ENCODE results near the gene LSMEM2. TPM values are rescaled to one million over a fixed set of nuclear protein-coding genes. Genes with fewer than 3 reads are reported as not detected.

The LSMEM2 gene
- total RNA-seq (under 1 TPM in 1 of 2 experiments, not detected in 1; 0.22 TPM), total RNA-seq (0 to 0.22 (median 0) reads per million in 172 experiments)
- 0.08 TPM for polyA plus RNA-seq (2013, experiment 1 of 2)
- polyA plus RNA-seq (2013, experiment 2 of 2), result 0.82 TPM

DNA sequence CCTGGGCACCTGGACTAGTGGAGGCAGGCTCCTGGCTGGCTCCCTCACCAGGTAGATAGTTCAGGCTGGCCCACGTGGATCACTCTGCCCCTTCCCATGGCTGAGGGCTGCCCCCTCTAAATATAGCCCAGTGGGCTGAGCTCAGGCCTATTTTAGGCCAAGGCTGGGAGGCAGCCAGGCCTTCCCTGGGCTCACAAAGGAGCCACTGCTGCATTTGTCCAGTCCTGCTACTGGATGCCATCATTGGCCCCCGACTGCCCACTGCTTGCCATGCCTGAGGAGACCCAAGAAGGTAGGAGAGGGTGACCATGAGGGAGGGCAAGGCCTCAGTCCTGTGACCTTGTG, at the start of gene LSMEM2:
LSMEM2 (plus strand) TSS at position 208 of the 345 bp plus-strand sequence; CDS start at position 235, 27 bp downstream.
- no peaks in the 10 kb centered on the region for H3K36me3 ChIP-seq (ENCODE audit: insufficient read depth, low read length)
- ChIA-PET POLR2A (no interaction called here), CTCF (no interaction called here)
- Mint-ChIP-seq H3K4me1 (ENCODE audit: low read depth) (peaks cover 19% of the 10 kb centered on the region), H3K9me3 (no peaks in the 10 kb centered on the region), H3K27me3 (peaks cover 44% of the 10 kb centered on the region), H3K36me3 (ENCODE audit: low read depth) (no peaks in the 10 kb centered on the region), H3K27ac (no peak within 1 kb of the TSS), H3K4me3 (no peak within 1 kb of the TSS)
- peaks cover 0 to 11% of the 10 kb centered on the region in 2 experiments for H3K9me3 ChIP-seq (ENCODE audit: control insufficient read depth in 1 of 2, insufficient read depth in 1 of 2, low read length in 2 of 2)
- no peak for DNase-seq
- no peak for ATAC-seq (ENCODE audit: poor library complexity)
- no peak within 1 kb of the TSS for H3K27ac ChIP-seq (ENCODE audit: low read depth in 1 of 2, low read length in 2 of 2)
- no peak within 1 kb of the TSS for H3K4me3 ChIP-seq (ENCODE audit: low read length)
- intact Hi-C loops (cut with DNase I, micrococcal nuclease), result loop anchor here in 1 of 2 experiments (10.0 kb wide), 1 partner anchor 266 kb away; no protein-coding TSS in a partner anchor
- TF ChIP-seq, protein P1, sequence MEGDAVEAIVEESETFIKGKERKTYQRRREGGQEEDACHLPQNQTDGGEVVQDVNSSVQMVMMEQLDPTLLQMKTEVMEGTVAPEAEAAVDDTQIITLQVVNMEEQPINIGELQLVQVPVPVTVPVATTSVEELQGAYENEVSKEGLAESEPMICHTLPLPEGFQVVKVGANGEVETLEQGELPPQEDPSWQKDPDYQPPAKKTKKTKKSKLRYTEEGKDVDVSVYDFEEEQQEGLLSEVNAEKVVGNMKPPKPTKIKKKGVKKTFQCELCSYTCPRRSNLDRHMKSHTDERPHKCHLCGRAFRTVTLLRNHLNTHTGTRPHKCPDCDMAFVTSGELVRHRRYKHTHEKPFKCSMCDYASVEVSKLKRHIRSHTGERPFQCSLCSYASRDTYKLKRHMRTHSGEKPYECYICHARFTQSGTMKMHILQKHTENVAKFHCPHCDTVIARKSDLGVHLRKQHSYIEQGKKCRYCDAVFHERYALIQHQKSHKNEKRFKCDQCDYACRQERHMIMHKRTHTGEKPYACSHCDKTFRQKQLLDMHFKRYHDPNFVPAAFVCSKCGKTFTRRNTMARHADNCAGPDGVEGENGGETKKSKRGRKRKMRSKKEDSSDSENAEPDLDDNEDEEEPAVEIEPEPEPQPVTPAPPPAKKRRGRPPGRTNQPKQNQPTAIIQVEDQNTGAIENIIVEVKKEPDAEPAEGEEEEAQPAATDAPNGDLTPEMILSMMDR (IDR thresholded peaks at IDR 0.05), result no peak
- H3K4me1 ChIP-seq (ENCODE audit: insufficient read depth, low read length), result peaks cover 28% of the 10 kb centered on the region
- H3K27me3 ChIP-seq (ENCODE audit: control insufficient read depth in 1 of 2, insufficient read depth in 2 of 2, low read length in 2 of 2), result peaks cover 31 to 38% of the 10 kb centered on the region in 2 experiments

DNA sequence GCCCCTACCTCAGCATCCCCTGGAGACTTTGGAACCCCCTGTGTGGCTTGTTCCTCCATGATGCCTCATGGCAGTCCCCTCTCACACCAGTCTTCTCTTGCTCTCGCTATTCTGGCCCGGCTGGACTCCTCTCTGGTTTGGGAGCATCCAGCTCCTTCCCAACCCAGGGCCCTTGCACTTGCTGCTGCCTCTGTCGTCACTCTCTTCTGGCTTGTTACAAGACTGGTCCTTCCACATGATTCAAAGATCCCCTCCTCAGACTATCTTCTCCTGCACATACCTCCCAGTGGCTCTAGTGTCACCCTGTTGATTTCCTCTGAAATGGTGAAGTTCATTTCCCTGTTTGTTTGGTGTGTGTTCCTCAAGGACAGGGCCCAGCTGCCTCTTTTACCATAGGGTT, 49.4 kb upstream of the LSMEM2 start:
- peaks cover 38% of the 10 kb centered on the region for H3K4me1 ChIP-seq (ENCODE audit: insufficient read depth, low read length)
- Mint-ChIP-seq H3K27ac (peak overlapping the region; percentile 56), H3K9me3 (no peaks in the 10 kb centered on the region), H3K36me3 (ENCODE audit: low read depth) (peaks cover 7% of the 10 kb centered on the region), H3K4me1 (ENCODE audit: low read depth) (peaks cover 36% of the 10 kb centered on the region), H3K27me3 (no peaks in the 10 kb centered on the region), H3K4me3 (peak overlapping the region; percentile 52)
- H3K27ac ChIP-seq (ENCODE audit: low read depth in 1 of 2, low read length in 2 of 2), result no peak overlapping the region
- intact Hi-C loops (cut with DNase I, micrococcal nuclease), result no loop called here
- TF ChIP-seq, protein P1 (IDR thresholded peaks at IDR 0.05), result no peak
- no peaks in the 10 kb centered on the region for H3K27me3 ChIP-seq (ENCODE audit: control insufficient read depth in 1 of 2, insufficient read depth in 2 of 2, low read length in 2 of 2)
- ChIA-PET POLR2A (interaction anchor here (4.8 kb wide), 1 partner anchor 15 kb away, joined by 55 read pairs; no protein-coding TSS in a partner anchor), CTCF (interaction anchor here (5.1 to 5.4 kb wide), 2 partner anchors 17 to 34 kb away, joined by 71 to 82 read pairs; no protein-coding TSS in a partner anchor)
- DNase-seq, result no peak
- no peaks in the 10 kb centered on the region for H3K36me3 ChIP-seq (ENCODE audit: insufficient read depth, low read length)
- no peak overlapping the region for H3K4me3 ChIP-seq (ENCODE audit: low read length)
- no peaks in the 10 kb centered on the region for H3K9me3 ChIP-seq (ENCODE audit: control insufficient read depth in 1 of 2, insufficient read depth in 1 of 2, low read length in 2 of 2)
- ATAC-seq (ENCODE audit: poor library complexity), result no peak

DNA sequence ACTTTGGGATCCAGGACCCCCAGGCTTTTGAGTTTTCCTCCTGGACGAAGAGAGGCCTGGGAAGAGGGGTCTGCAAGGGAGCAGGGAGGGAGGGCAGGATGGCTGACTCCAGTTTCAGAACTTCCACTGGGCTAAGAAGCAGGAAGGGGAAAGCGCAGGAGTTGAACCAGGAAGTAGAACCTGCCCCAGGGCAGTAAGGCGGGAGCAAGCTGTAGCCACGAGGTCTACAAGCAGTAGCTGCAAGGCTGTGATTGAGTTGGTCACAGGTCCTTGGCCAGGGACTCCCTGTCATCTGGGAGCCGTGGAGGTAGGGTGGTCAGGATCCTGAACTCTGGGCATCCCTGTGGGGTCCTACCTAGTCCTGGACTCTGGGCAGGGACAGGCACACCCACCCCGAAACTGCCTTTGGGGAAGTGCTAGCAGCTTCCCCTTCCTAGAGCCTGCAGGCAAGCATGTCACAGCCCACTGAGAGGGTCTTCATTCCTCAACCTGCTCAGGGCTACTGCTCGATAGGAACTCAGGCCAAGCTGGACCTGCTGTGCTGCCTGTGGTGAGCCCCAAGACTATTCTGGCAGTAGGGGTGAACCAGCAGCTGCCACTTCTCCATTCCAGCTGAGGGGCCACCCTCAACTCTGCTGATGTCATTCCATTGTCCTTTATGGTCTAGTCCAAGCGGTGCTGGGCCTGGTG, 48.6 kb upstream of the LSMEM2 start:
- Mint-ChIP-seq H3K27me3 (no peaks in the 10 kb centered on the region), H3K9me3 (no peaks in the 10 kb centered on the region), H3K36me3 (ENCODE audit: low read depth) (peaks cover 7% of the 10 kb centered on the region), H3K4me1 (ENCODE audit: low read depth) (peaks cover 36% of the 10 kb centered on the region), H3K27ac (no peak overlapping the region), H3K4me3 (no peak overlapping the region)
- ATAC-seq (ENCODE audit: poor library complexity) (no peak), DNase-seq (no peak)
- POLR2A ChIA-PET, result interaction anchor here (4.8 kb wide), 1 partner anchor 15 kb away, joined by 55 read pairs; no protein-coding TSS in a partner anchor
- CTCF ChIA-PET, result interaction anchor here (5.1 to 5.4 kb wide), 2 partner anchors 16 to 35 kb away, joined by 71 to 82 read pairs; no protein-coding TSS in a partner anchor
- H3K9me3 ChIP-seq (ENCODE audit: control insufficient read depth in 1 of 2, insufficient read depth in 1 of 2, low read length in 2 of 2), result no peaks in the 10 kb centered on the region
- H3K36me3 ChIP-seq (ENCODE audit: insufficient read depth, low read length), result no peaks in the 10 kb centered on the region
- no peak overlapping the region for H3K27ac ChIP-seq (ENCODE audit: low read depth in 1 of 2, low read length in 2 of 2)
- no peak overlapping the region for H3K4me3 ChIP-seq (ENCODE audit: low read length)
- intact Hi-C loops (cut with DNase I, micrococcal nuclease), result no loop called here
- H3K4me1 ChIP-seq (ENCODE audit: insufficient read depth, low read length), result peaks cover 45% of the 10 kb centered on the region
- no peaks in the 10 kb centered on the region for H3K27me3 ChIP-seq (ENCODE audit: control insufficient read depth in 1 of 2, insufficient read depth in 2 of 2, low read length in 2 of 2)
- TF ChIP-seq, protein P1 (IDR thresholded peaks at IDR 0.05), result no peak

All from CD4-positive, alpha-beta T cell (primary cell).